OCI-M1 (cell line): Measurements from ENCODE around the gene SLC12A7.

Experiments
- DNase-seq: peaks from one replicate; lab custom pipeline; 2025; lab: John Stamatoyannopoulos, UW

SLC12A7 gene

DNA sequence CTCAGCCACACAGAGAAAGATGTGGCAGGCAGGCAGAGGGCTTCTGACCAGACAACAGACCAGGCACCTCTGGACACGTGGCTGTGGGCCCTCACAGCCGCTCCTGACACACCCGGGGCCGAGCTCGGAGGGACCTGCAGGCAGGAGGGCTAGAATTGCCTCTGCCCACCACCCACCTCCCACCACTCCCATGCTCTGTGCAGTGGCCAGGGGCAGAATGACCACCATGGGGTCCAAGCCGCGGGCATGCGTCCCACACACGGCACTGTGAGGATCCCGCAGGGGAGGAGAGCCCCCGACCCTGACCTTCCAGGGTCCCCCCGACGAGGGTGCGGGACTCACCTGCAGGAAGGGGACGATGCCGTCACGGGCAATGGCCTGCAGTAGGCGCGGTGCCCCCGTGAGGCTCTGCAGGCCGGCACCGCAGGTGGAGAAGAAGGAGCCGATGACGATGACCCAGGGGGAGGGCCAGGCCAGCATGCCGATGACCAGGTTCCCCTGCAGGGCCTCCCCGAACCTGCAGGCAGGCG lies 34.3 kb downstream of the SLC12A7 start:
- DNase-seq, result no peak

DNA sequence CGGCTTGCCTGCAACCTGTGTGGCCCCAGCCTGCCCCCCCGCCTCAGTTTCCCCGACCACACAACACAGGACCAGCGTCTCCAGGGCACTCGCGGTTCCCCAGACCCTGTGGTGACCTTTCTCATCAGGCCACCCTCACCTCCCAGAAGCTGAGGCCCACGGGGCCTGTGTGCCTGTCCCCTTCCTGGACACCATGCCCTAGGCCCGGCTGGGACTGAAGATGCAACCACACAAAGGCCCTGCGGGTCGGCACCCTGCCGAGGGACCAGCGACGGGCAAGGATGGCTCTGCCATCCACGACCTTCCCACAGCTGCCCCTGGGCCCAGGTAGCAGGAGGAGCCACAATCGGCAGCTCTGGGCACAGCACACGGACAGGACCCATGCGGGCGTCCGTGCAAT lies 34.8 kb downstream of the SLC12A7 start:
- no peak for DNase-seq

DNA sequence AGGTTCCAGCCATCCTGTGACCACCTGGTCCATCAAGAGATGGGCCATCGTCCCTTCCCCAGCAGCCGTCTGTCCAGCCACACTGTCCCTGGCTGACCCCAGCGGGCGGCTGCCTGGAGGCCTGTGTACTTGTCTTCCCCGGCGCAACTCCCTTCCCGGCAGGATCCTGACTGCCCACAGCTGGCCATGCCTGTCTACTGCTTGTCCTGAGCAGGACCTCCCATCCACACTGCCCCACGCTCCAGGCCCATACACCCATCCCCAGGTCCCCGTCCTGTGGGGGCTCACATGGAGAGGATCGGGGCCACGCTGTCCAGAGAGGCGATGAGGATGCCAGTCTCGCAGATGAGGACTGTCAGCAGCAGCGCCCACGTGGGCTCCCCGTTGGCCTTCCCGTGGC lies 35.5 kb downstream of the SLC12A7 start:
- no peak for DNase-seq

DNA sequence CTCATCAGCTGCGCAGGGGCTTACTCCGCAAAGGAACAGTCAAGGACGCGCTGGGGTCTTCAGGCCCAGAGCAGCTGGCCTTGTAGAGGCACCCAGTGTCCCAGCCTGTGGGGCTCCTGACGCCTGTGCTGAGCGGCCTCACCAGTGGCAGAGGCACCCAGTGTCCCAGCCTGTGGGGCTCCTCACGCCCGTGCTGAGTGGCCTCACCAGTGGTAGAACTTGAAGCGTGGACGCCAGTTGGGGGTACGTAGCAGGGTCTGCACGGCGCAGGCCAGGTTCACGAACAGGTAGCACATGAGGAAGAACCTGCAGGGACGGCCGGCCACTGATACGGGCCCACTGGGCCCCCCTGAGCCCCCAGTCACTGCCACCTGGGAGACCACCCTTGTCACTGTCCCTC lies 35.9 kb downstream of the SLC12A7 start:
- no peak for DNase-seq

DNA sequence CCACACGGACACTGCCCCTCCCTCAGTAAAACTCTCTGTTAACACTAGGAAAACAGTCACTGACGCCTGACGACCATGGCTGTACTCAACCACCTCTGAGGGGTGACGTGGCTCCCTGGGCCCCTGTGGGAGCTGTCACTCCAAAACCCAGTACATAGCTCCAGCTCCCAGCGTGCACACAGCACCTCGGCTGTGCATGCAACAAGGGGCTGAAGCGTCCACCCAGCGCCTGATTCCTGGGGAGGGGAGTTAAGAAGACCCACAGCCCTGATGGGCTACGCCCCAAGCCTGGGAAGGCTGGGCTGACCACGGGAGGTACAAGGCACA lies 36.3 kb downstream of the SLC12A7 start:
- DNase-seq, result no peak

DNA sequence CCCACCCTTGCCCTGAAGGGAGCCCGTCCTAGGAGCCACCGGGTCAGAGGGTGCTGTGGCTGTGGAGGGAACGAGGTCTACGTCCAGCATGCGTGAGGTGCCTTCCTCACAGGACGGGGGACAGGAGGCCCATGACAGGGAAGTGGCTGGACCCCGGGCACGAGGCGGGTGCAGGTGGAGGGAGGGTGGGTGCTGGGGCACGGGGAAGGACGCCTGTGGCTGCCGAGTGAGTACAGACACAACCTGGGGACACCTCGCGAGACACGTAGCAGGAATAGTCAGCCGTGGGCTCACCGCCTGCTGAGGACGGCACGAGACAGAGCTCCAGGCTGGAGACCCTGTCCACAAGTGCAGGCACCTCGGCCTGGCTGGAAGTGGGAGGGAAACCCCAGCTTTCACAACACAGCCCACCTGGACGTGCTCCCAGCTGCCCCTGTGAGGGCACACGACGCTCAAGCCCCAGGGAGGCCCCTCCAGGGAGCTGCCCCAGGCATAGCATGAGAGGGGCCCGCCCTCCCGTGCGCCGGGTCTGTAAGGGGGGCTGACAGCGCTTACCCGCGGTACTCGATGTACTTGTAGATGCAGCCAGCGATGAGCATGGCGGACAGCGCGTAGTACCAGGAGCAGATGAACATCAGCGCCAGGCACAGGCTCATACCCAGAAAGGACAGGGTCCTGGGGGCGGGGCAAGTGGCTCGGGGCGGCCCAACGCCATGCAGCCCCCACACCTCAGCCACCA lies 36.9 kb downstream of the SLC12A7 start:
- no peak for DNase-seq

DNA sequence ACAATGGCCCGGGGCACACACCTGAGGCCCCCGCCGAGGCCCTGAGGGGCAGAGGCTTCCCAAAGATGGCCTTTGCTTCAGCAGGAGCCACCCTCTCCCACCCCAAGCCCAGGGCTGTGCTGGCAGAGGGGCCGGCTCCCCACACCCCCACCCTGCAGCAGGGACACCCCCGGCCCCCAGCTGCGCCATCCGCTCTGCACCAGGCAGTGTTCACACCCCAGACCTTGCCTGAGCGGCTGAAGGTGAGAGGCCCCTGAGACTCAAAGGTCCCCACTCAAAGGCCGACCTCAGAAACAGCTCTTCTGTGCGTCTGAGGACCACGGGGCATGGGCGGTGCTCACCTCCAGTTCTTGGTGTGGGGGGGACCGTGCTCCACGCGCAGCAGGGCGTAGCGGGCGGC lies 37.6 kb downstream of the SLC12A7 start:
- DNase-seq, result no peak

DNA sequence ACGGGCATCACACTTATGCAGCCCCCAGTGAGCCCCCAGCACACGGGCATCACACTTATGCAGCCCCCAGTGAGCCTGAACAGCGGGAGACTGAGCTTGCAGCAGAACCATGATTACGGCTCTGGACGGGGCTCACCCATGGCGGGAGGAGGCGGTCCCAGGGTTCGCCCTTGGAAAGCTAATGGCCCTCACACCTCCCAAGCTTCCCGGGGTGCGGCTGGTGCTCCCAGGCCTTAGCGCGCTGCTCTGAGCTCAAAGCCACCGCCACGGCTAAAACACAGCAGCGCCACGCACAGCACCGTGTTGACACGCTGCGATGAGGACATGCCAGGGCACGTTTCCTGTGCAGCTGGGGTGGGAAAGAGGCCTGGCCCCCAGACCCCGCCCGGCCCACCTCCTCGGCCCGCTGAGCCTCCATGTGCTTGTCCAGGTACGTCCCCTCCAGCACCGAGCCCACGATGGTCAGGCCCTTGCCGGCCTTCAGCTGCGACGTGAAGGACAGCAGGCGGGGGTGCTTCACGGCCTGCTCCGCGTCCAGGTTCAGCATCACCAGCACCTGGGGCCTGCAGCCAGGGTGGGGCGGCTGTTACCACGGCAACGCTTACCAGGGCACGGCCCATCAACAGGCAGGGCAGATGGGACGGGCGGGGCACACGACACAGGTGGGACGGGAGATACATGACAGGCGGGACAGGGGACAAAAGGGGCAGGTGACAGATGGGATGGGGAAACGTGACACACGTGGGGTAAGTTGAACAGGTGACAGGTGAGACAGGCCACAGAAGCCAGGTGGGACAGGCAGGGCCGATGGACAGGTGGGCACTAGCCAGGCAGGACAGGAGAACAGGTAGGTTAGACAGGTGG lies 38.4 kb downstream of the SLC12A7 start:
- no peak for DNase-seq

DNA sequence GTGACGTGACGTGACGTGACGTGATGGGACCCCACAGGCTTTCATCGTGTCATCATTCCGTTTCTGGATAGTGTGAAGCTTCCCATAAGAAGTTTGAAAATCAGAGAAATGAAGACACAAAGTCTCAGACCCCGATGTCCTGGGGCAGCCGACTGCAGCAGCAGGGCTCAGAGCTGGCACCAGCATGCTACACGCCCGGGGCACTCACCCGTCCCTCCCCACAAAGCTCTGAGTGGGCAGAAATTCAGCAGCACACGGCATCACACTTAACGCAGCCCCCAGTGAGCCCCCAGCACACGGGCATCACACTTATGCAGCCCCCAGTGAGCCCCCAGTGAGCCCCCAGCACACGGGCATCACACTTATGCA lies 42.2 kb downstream of the SLC12A7 start:
- no peak for DNase-seq

DNA sequence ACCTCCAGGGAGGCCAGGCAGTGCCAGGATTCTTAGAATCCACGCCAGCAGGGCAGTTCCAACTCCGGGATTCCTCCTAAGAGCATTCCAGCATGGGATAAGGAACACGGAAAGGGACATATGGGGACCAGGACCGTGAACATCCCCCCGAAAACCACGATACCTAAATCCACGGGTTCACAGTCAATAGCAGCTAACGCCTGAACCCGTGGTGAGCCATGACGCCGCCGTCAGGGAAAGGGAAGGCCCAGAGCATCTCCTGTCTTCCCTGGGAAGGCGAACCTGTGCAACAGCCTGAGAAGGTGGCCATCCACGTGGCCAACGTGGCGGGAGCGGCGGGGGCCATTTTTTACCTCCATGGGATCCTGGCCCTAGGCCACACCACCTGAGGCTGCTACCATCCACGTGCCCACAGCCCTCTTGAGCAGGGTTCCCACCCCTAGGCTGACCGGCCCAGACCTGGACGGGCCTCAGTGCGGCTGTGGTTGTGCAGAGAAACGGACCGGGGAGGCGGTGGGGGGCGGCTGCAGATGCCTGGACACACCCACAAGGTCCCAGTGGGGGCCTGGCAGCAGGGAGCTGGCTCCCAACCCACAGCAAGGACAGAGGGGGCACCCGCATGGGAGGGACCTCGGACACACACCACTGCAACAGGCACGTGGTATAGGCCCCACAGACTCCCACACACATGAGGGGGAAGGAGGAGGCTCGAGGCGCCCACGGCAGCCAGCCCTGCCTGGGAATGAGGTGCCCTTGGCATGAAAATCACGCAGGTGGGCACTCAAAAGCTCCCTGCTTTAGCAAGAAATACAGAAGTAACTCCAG lies 42.8 kb downstream of the SLC12A7 start:
- no peak for DNase-seq

DNA sequence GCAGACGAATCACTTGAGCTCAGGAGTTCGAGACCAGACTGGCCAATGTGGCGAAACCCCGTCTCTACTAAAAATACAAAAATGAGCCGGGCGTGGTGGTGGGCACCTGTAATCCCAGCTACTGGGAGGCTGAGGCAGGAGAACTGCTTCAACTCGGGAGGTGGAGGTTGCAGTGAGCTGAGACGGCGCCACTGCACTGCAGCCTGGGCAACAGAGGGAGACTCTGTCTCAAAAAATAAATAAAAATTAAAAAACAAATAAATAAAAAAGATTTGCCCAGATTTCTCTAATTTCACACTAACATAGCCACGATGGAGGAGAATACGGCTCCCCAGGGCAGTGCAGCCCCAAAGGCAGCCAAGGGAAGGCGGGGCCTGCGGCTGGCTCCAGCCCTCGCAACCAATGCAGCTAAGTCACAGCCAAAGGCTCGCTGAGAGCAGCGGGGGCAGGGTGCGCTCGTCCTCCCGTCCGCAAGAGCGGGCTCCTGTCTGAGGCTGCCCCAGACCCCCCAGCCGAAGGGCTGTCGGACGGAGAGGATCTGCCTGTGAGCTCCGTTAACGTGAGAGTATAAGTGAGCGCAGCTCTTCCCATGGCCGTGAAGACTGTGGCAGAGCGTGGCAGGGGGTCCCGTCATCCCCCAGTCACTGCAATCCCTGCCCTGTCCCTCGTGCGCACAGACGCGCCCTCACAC lies 43.5 kb downstream of the SLC12A7 start:
- no peak for DNase-seq

DNA sequence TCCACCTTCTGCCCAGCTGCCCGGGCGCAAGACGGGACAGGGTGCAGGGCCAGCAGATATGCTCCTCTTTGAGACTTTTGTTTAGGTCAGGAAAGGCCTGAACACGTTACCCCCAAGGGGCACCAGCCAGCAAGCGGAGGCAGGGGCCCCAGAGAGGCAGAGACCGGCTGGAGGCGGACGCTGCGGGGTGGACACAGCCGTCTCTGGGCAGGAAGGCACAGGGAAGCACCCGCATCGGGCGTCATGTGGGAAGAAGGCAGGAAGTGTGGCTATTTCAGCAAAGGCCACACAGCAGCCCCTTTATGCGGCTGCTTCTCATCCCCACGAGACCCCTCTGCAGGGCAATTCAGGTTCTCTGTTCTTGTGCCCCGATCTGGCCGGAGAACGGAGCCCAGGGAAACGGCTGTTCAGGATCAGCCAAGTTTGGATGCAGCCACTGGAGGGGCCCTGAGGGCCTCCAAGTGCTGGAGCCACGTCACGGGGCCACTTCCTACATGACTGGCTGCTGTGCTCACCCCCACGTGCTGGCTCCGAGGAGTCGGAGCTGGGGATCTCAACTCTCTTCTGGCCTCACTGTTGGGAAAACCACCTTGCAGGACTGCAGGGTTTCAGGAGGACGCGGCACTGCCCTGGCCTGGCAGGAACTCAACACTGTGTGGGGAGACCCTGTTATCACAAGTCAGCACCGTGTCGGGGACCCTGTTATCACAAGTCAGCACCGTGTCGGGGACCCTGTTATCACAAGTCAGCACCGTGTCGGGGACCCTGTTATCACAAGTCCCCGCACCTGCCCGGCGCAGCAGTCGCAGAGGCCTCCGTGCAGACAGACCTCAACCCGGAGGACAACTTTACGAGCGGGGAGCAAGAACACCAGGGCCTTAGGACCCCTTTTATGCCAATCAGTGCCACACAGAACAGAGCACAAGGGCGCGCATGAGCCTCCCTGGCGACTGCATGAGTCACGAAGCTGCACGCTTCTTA lies 44.4 kb downstream of the SLC12A7 start:
- no peak for DNase-seq

DNA sequence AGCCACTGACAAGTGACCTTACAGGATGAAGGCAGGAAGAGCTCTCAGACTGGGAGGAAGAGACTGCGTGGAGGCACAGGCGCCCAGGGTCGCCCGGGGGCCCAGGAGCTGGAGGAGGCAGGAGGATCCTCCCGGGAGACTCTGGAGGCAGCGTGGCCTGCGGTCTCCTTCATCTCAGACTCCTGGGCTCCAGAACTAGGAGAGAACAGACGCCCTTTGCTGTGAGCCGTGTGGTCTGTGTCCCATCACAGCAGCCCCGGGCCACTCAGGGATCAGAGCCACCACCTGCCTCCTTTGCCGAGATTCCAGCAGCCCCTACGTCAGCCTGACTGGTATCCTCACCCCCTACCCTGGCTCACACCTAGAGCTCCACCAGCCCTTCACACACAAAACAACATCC lies 45.2 kb downstream of the SLC12A7 start:
- no peak for DNase-seq

DNA sequence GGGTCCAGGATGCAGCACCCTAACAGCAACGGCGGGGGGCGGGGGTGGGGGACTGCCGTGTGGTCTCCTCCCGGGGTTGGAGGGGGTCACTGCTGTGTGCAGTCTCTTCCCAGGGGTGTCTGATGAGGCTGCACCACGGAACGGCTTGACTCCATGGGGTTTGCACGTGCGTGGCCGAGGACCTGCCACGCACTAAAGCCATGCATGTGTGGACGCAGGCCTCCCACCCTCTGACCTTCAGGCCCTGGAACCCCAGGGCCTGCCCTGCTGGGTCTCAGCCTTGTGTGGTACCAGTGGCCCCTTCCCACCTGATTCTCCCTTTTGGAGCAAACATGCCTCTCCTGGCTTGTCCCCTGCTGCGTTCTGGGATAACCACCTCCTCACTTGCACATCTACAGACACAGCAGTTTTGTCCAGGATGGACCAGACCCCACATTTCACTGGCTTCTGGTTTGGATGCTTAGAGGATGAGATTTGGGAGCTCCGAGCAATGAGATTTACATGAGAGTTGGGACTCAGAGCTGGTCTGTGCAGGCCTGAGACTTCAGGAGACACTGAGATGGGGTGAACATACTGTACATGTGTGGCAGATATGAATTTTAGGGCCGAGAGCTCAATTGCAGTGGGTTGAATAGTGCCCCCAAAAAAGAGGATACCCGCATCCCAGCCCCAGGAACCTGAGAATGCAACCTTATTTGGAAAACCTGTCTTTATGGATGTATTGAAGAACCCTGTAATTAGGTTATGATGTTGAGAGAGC lies 45.8 kb downstream of the SLC12A7 start:
- no peak for DNase-seq

DNA sequence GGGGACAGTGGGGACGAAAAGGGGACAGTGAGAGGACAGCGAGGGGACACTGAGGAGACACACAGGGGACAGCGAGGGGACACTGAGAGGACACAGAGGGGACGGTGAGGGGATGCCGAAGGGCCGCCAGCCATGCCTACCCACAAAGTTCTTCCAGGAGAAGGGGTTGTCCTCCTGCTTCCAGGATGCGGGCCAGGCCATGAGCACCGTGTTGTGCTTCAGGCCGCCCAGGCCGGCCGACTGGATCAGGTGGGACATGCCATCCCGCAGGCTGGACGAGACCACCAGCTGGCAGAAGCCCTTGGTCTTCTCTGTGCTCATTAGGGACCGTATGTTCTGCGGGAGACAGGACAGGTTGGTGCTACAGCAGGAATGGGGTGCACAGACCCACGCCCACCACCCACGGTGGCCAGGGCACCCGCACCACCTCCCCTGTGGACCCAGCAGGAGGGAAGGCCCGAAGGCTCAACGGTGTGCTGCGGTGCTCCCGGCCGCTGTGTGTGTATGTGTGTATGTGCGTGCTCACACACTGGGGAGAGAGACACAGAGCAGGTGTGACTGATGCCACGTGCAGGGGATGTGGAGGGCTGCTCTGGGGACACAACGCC lies 46.6 kb downstream of the SLC12A7 start:
- DNase-seq, result no peak

DNA sequence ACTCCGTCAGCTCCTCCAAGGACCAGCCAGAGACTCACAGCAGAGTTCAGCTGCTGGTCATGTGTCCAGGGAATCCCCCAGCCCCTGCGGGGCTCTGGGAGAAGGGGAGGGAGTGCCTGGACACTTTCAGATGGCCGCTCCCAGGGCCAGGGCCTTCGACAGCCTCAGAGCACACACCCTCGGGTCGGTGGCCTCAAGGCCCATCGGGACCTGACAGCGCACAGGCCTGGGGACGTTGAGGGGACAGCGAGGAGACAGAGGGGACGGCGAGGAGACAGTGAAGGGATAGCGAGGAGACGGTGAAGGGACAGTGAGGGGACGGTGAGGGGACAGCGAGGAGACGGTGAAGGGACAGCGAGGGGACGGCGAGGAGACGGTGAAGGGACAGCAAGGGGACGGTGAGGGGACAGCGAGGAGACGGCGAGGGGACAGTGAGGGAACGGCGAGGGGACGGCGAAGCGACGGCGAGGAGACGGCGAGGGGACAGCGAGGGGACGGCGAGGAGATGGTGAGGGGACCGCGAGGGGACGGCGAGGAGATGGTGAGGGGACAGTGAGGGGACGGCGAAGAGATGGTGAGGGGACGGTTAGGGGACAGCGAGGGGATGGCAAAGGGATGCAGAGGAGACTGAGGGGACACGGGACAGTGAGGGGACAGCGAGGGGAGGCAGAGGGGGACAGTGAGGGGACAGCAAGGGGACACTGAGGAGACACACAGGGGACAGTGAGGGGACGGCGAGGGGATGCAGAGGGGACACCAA lies 47.3 kb downstream of the SLC12A7 start:
- no peak for DNase-seq

DNA sequence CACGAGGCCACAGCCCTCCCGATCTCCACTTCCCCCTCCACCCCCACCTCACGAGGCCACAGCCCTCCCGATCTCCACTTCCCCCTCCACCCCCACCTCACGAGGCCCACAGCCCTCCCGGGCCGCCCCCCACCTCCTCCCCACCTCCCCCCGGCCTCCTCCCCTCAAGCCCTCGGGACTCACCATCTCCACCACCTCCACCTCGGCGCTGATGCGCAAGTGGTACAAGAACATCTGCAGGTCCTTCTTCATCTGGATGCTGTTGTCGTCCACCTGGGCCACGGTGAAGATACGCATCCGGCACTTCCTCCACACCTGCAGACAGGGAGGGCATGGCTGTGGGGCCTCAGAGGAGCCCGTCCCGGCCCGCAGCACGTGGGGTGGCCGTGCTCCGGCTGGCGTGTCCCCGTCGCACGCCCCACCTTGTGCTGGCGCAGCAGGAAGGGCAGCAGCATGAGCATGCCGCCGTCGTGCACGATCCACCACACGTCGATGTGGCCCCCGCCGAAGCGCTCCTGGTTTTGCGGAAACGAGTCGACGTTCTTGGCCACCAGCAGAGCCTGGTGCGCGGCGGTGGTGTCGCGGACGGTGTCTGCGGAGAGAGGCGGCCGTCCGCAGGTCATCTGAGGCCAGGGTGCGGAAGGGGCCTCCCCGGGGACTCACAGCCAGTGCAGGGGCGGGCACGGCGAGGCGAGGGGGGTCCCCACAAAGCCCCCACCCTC lies 48.0 kb downstream of the SLC12A7 start:
- DNase-seq, result no peak
